ENCODE measurements around the gene STRA8. TPM values are rescaled to one million over a fixed set of nuclear protein-coding genes. Genes with fewer than 3 reads are reported as not detected.

The STRA8 gene
- total RNA-seq, 1 experiment from 2014 or later = not detected

DNA sequence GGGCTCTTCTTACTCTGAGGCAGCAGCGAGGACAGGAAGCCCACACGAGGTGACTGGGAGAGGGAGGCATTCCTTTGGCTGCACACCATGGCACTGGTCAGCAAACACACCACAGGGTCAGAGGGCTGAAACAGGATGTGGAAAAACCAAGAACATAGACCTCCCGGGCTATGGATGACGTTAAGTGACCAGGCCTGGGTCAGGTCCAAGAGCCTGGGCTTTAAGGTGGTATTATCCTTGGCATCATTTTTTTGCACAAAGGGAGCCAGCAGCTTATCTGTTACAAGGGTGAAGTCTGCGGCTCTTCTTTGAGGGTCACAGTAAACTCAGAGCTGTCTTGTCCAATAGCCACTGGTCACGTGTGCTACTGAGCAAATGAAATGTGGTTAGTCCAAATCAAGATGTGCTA lies 29.3 kb upstream of the STRA8 start:
- no peak for ATAC-seq
- POLR2A ChIA-PET (ENCODE audit: unreplicated experiment) = interaction anchor here (0.7 kb wide), 1 partner anchor 40 kb away, joined by 5 read pairs; no protein-coding TSS in a partner anchor
- Histone ChIP-seq H3K36me3 (ENCODE audit: low read depth, low read length) (no peaks in the 10 kb centered on the region), H3K9me3 (ENCODE audit: low read length) (no peaks in the 10 kb centered on the region), H3K27me3 (ENCODE audit: low read length) (no peaks in the 10 kb centered on the region), H3K4me1 (ENCODE audit: insufficient read depth, low read length) (peaks cover 6% of the 10 kb centered on the region; the same call in 1 of the 2 replicates), H3K27ac (ENCODE audit: low read length) (no peak overlapping the region), H3K79me2 (ENCODE audit: low read length) (no peaks in the 10 kb centered on the region), H3F3A (ENCODE audit: low read length, unreplicated experiment) (no peaks in the 10 kb centered on the region), H3K4me3 (ENCODE audit: low read length) (no peak overlapping the region), H4K20me1 (ENCODE audit: low read length) (no peaks in the 10 kb centered on the region), H2AFZ (ENCODE audit: low read length) (no peak overlapping the region), H3K9me2 (replicated peaks; ENCODE audit: low read length) (no peaks in the 10 kb centered on the region), H3K4me2 (ENCODE audit: low read length) (no peak overlapping the region), H3K9ac (ENCODE audit: low read length) (no peak overlapping the region)
- intact Hi-C loops (cut with micrococcal nuclease) = no loop called here
- BruUV-seq (replicated peaks) = no TSS peak
- TF ChIP-seq CTCF (conservative IDR thresholded peaks at IDR 0.05; ENCODE audit: low read depth, low read length) (no peak), EZH2phosphoT487 (IDR thresholded peaks at IDR 0.05; ENCODE audit: borderline replicate concordance, low read length) (no peak), EZH2 (IDR thresholded peaks at IDR 0.05; ENCODE audit: low read length, unreplicated experiment) (no peak)
- no peak for DNase-seq
- CTCF ChIA-PET = no interaction called here

DNA sequence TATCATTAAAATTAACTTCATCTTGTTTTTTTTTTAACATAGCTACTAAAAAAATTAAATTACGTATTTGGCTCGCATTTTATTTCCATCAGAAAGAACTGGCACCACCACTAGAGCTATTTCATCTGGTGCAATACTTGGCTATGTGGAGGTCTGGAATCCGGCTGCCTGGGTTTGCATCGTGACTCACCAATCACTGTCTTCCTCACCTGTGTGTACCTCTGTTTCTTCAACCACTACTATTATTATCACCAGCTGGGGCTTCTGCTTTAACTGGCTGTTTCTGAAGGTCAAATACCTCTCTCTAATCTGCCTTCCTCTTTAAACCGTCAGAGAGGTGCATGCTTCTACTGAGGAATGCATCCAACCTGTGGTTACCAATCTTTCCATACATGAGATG lies 28.8 kb upstream of the STRA8 start:
- no peak overlapping the region for H3K4me3 ChIP-seq (ENCODE audit: low read length)
- no peak for DNase-seq
- no peak overlapping the region for H2AFZ ChIP-seq (ENCODE audit: low read length)
- no peaks in the 10 kb centered on the region for H3K27me3 ChIP-seq (ENCODE audit: low read length)
- no peaks in the 10 kb centered on the region for H3F3A ChIP-seq (ENCODE audit: low read length, unreplicated experiment)
- no peak overlapping the region for H3K4me2 ChIP-seq (ENCODE audit: low read length)
- H3K9ac ChIP-seq (ENCODE audit: low read length) = no peak overlapping the region
- ChIA-PET CTCF (no interaction called here), POLR2A (ENCODE audit: unreplicated experiment) (interaction anchor here (0.7 kb wide), 1 partner anchor 41 kb away, joined by 5 read pairs; no protein-coding TSS in a partner anchor)
- no TSS peak for BruUV-seq (replicated peaks)
- intact Hi-C loops (cut with micrococcal nuclease) = no loop called here
- no peaks in the 10 kb centered on the region for H3K79me2 ChIP-seq (ENCODE audit: low read length)
- ATAC-seq = no peak
- no peak for TF ChIP-seq CTCF (conservative IDR thresholded peaks at IDR 0.05; ENCODE audit: low read depth, low read length)
- no peak for TF ChIP-seq EZH2phosphoT487 (IDR thresholded peaks at IDR 0.05; ENCODE audit: borderline replicate concordance, low read length)
- no peak for TF ChIP-seq EZH2 (IDR thresholded peaks at IDR 0.05; ENCODE audit: low read length, unreplicated experiment)
- H3K4me1 ChIP-seq (ENCODE audit: insufficient read depth, low read length) = peaks cover 8% of the 10 kb centered on the region; the same call in 1 of the 2 replicates
- no peaks in the 10 kb centered on the region for H4K20me1 ChIP-seq (ENCODE audit: low read length)
- no peaks in the 10 kb centered on the region for H3K9me3 ChIP-seq (ENCODE audit: low read length)
- H3K27ac ChIP-seq (ENCODE audit: low read length) = no peak overlapping the region
- H3K36me3 ChIP-seq (ENCODE audit: low read depth, low read length) = no peaks in the 10 kb centered on the region
- no peaks in the 10 kb centered on the region for H3K9me2 ChIP-seq (replicated peaks; ENCODE audit: low read length)

DNA sequence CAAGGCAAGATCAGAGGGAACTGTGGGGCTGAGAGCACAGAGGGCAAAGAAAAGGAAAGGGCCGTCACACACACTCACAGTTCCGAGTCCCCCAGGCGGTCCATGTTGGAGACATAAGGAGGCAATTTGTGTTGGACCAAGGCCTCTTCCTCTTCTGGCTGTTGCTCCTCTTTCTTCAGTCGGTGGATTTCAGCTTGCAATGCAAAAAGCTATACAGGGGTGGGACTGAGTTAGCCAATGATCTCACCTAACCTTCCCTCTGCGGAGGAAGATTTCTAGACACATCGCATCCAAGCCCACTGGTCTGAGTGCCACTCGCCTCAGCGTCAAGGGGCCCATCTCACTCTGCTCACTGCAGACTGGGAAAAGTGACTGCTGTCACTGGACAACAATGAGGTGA lies 27.8 kb upstream of the STRA8 start:
- no peaks in the 10 kb centered on the region for H3K27me3 ChIP-seq (ENCODE audit: low read length)
- DNase-seq = no peak
- no peaks in the 10 kb centered on the region for H3K36me3 ChIP-seq (ENCODE audit: low read depth, low read length)
- H3F3A ChIP-seq (ENCODE audit: low read length, unreplicated experiment) = no peaks in the 10 kb centered on the region
- no peak overlapping the region for H3K4me2 ChIP-seq (ENCODE audit: low read length)
- peaks cover 8% of the 10 kb centered on the region; the same call in 1 of the 2 replicates for H3K4me1 ChIP-seq (ENCODE audit: insufficient read depth, low read length)
- H3K79me2 ChIP-seq (ENCODE audit: low read length) = no peaks in the 10 kb centered on the region
- no peaks in the 10 kb centered on the region for H3K9me2 ChIP-seq (replicated peaks; ENCODE audit: low read length)
- TF ChIP-seq CTCF (conservative IDR thresholded peaks at IDR 0.05; ENCODE audit: low read depth, low read length) = no peak
- no peak for TF ChIP-seq EZH2 (IDR thresholded peaks at IDR 0.05; ENCODE audit: low read length, unreplicated experiment)
- no peak for TF ChIP-seq EZH2phosphoT487 (IDR thresholded peaks at IDR 0.05; ENCODE audit: borderline replicate concordance, low read length)
- no peak overlapping the region for H3K9ac ChIP-seq (ENCODE audit: low read length)
- ChIA-PET POLR2A (ENCODE audit: unreplicated experiment) (no interaction called here), CTCF (no interaction called here)
- H4K20me1 ChIP-seq (ENCODE audit: low read length) = no peaks in the 10 kb centered on the region
- no peak overlapping the region for H3K4me3 ChIP-seq (ENCODE audit: low read length)
- H3K27ac ChIP-seq (ENCODE audit: low read length) = no peak overlapping the region
- BruUV-seq (replicated peaks) = no TSS peak
- intact Hi-C loops (cut with micrococcal nuclease) = no loop called here
- no peaks in the 10 kb centered on the region for H3K9me3 ChIP-seq (ENCODE audit: low read length)
- ATAC-seq = no peak
- H2AFZ ChIP-seq (ENCODE audit: low read length) = no peak overlapping the region

All from PC-3 (cell line).